PC-3 (cell line): ENCODE results near the gene NFYC.

ENCODE experiments used
- EZH2 ChIP-seq: fragments of 300-600 bp; sonication (generic); IDR thresholded peaks from one replicate; pipeline ENCODE4 v1.6.1; 2017; ENCODE audit warnings: antibody characterized with exemption, mild to moderate bottlenecking, low read length; ENCODE audit not compliant: unreplicated experiment
- TF ChIP-seq, protein P1 (sequence below): fragments of 300-600 bp; sonication (generic); conservative IDR thresholded peaks from 2 replicates; pipeline ENCODE4 v1.5.1; 2017; ENCODE audit warnings: antibody characterized with exemption, low read depth, mild to moderate bottlenecking, low read length

DNA sequence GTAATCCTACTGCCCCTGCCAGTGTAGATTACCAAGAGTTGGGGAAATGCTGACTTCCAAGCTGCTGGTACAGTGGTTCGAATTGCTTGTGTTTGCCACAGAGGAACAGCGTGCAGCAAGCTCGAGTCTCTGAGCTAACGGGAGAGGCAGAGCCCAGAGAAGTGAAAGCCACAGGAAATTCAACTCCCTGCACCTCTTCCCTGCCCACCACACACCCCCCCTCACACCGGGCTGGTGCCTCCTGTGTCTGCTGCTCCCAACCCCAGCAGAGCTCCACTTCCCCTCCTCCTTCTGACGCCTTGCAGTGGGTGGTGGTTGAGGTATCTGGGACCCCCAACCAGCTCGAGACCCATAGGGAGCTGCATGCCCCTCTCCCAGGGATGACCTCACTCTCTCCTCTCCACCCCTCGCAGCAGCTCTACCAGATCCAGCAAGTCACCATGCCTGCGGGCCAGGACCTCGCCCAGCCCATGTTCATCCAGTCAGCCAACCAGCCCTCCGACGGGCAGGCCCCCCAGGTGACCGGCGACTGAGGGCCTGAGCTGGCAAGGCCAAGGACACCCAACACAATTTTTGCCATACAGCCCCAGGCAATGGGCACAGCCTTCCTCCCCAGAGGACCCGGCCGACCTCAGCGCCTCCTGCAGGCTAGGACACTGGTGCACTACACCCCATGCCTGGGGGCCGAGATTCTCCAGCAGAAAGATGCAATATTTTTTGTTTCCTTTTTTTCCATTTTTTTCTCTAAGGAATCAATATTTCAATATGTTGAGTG lies 79.0 kb downstream of the NFYC start:
- TF ChIP-seq, protein P1, sequence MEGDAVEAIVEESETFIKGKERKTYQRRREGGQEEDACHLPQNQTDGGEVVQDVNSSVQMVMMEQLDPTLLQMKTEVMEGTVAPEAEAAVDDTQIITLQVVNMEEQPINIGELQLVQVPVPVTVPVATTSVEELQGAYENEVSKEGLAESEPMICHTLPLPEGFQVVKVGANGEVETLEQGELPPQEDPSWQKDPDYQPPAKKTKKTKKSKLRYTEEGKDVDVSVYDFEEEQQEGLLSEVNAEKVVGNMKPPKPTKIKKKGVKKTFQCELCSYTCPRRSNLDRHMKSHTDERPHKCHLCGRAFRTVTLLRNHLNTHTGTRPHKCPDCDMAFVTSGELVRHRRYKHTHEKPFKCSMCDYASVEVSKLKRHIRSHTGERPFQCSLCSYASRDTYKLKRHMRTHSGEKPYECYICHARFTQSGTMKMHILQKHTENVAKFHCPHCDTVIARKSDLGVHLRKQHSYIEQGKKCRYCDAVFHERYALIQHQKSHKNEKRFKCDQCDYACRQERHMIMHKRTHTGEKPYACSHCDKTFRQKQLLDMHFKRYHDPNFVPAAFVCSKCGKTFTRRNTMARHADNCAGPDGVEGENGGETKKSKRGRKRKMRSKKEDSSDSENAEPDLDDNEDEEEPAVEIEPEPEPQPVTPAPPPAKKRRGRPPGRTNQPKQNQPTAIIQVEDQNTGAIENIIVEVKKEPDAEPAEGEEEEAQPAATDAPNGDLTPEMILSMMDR: peak; percentile 28; the same call in 1 of the 2 replicates
- no peak for TF ChIP-seq EZH2
